Neural progenitor cell (in vitro differentiated cells): ENCODE data around the gene IQGAP1.

Experiments
- EZH2 ChIP-seq: fragments of 200-600 bp; sonication (generic); IDR thresholded peaks from 2 replicates; pipeline ENCODE4 v1.6.1; 2017; ENCODE audit warnings: antibody characterized with exemption, mild to moderate bottlenecking, moderate library complexity
- EZH2phosphoT487 ChIP-seq: fragments of 200-600 bp; sonication (generic); IDR thresholded peaks from 2 replicates; pipeline ENCODE4 v1.6.1; 2017; ENCODE audit warnings: antibody characterized with exemption
- TF ChIP-seq, protein P1 (sequence below): fragments of 200-600 bp; sonication (generic); IDR thresholded peaks from 2 replicates; pipeline ENCODE4 v1.5.1; 2017; ENCODE audit warnings: antibody characterized with exemption, mild to moderate bottlenecking

DNA sequence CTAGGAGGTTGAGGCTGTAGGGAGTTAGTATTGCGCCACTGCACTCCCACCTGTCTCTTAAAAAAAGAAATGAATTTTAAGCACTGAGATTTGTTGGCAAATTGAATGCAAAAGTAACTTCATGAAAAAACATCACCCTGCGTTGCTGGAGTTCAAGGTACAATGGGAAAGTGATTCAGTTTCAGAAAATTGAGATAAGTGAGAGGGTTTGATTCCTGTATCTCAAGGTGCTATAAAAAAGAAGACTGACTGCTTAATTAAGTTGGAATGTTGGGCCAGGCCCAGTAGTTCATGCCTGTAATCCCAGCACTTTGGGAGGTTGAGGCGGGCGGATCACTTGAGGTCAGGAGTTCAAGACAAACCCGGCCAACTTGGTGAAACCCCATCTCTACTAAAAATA is 39.1 kb downstream of the IQGAP1 start:
- TF ChIP-seq, protein P1, sequence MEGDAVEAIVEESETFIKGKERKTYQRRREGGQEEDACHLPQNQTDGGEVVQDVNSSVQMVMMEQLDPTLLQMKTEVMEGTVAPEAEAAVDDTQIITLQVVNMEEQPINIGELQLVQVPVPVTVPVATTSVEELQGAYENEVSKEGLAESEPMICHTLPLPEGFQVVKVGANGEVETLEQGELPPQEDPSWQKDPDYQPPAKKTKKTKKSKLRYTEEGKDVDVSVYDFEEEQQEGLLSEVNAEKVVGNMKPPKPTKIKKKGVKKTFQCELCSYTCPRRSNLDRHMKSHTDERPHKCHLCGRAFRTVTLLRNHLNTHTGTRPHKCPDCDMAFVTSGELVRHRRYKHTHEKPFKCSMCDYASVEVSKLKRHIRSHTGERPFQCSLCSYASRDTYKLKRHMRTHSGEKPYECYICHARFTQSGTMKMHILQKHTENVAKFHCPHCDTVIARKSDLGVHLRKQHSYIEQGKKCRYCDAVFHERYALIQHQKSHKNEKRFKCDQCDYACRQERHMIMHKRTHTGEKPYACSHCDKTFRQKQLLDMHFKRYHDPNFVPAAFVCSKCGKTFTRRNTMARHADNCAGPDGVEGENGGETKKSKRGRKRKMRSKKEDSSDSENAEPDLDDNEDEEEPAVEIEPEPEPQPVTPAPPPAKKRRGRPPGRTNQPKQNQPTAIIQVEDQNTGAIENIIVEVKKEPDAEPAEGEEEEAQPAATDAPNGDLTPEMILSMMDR, result no peak
- TF ChIP-seq EZH2, result no peak
- no peak for TF ChIP-seq EZH2phosphoT487
